NCI-H1930 (cell line): ENCODE measurements around the gene SYN1.
"Not testable (repeated sequence)": the region's sequence is repeated elsewhere in the genome, so short reads cannot be mapped to it uniquely, and the experiment has no call there.

Source experiments
- DNase-seq, 2 experiments: peaks; one replicate each; lab custom pipeline; 2025; lab: John Stamatoyannopoulos, UW

The SYN1 gene

DNA sequence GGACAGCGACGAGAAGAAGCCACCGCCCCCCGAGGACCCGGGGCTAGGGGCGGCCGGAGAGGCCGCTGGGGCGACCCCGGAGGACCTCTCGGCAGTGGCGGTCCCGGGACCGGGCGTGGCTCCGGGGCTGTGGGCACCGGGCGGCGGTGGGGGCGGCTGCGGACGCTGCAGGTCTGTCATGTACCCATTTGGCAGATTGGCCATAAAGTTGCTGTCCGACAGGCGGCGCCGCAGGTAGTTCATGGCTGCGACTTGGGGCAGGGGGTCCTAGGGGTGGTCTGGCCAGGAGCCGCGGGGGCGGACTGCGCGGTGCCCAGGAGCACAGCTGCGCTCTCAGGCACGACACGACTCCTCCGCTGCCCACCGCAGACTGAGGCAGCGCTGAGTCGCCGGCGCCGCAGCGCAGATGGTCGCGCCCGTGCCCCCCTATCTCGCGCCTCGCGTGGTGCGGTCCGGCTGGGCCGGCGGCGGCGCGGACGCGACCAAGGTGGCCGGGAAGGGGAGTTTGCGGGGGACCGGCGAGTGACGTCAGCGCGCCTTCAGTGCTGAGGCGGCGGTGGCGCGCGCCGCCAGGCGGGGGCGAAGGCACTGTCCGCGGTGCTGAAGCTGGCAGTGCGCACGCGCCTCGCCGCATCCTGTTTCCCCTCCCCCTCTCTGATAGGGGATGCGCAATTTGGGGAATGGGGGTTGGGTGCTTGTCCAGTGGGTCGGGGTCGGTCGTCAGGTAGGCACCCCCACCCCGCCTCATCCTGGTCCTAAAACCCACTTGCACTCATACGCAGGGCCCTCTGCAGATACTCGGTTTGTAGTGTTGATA, at the start of gene SYN1:
Gene SYN1, minus strand, starts transcription at position 372 of the 817 bp plus-strand sequence. Its CDS starts 129 bp downstream, at position 243.
- peak; percentile 68 to 86 for DNase-seq

DNA sequence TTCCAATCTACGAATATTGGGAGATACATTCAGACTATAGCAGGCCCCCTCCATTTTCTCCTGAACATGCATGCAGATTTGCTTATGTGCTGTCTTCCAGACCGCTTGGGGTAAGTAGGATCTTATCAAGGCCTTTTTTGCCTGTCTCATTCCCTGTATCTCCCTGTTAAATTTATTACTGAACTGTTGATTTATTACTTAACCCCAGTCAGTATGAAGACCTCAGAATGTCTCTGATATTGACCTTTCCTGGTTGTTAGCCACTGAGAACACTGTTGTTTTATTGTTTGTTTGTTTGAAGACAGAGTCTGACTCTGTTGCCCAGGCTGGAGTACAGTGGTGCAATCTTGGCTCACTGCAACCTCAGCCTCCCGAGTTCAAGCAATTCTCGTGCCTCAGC, 46.1 kb upstream of the SYN1 start:
- not testable (repeated sequence) for DNase-seq

DNA sequence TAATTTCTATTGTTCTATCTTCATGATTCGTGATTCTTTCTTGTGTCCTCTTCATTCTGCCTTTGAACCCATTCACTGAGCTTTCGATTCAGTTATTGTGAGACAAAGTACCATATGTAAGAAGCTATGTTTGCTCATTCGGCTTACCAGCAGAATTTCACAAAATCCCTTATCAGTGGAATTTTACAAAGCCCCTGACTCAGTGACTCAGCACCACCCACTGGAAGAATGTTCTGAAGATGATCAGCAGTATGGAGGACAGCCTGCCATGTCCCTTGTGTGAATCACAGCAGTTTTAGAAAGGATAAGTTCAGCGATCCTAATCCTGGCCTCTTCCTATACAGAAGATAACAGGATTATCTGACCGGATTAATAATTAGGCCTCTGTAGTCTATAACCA, 45.1 kb upstream of the SYN1 start:
- no peak for DNase-seq

DNA sequence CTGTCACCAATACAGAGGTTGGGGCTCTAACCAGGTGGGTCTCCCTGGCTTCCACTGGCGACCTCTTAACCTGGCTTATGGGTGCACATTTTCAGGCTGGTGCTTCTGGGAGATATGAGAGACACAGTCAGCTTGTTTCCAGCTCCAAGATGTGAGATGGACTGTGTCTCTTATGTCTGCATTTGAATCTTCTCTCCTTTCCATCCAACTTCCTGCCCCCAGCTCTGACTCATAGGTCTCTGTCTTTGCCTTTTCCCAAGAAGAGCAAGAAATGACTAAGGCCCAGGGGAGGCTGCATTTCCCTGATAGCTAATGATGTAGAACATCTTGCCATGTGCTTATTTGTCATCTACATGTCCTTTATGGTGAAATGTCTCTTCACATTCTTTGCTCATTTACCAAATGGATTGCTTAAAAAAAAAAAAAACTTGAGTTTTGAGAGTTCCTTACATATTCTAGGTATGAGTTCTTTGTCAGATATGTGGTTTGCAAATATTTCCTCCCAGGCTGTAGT, 42.5 kb upstream of the SYN1 start:
- no peak for DNase-seq

DNA sequence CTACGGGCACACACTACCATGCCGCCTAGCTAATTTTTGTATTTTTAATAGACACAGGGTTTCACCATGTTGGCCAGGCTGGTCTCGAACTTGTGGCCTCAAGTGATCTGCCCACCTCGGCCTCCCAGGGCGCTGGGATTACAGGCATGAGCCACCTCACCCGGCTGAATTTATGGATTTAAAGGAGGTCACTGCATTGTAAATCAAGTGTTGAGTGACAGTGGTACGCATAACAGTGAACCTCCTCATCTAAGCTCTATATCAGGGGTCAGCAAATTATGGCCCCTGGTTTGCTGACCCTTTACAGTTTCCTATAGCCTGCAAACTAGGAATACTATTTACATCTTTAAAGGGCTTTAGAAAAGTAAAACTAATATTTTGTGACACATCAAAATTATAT, 41.9 kb upstream of the SYN1 start:
- no peak for DNase-seq

DNA sequence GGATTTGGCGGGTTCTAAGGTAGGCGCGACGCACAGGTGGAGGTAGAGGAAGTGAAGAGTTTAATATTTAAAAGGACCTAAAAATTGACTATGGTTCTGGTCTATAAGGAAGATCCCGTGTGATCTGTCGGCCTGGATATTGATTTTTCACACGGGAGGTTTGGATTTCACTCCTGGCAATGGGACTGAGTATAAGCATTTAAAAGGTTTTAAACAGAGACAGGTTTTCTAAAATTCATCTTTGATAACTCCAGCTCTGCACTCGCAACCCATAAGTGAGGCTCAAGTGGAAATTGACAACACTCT, 39.7 kb upstream of the SYN1 start:
- DNase-seq: no peak

DNA sequence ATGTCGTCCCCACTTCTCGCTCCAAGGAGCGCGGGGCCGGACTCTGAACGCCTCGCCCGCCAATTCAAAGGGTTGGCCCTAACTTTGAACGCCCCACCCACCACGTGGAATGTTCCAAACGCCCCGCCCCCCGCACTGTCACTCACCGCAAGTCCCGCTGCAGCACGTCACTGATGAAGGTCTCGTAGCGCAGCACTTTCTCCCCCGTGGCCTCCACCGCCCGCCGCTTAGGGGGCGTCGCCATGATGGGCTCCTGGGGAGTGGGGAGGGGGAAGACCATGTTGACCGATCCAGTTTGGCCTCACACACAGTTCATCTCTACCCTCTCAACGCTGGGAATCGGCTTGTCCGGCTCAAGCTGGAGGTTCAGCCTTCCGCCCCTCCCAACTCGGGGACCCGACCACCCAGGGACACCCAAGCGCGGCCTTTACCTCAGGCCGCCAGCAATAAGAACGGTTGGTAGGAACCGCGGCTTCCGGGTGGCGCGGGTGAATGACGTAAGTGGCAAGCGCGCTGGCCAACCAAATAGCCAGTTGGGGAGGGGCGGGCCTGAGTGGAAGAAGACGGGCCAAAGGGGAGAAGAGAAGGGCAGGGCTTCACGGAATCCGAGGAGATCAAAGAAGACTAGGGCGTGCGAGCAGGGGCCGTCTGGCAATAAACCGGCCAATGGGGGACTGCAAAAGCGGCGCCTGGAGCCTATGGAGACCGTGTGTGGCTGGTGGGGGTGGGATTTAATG, 39.2 kb upstream of the SYN1 start, which contains the start of gene UXT:
Gene UXT, minus strand, starts transcription at position 497 of the 737 bp plus-strand sequence. Its CDS starts 253 bp downstream, at position 244.
- DNase-seq: peak; percentile 83 to 90

DNA sequence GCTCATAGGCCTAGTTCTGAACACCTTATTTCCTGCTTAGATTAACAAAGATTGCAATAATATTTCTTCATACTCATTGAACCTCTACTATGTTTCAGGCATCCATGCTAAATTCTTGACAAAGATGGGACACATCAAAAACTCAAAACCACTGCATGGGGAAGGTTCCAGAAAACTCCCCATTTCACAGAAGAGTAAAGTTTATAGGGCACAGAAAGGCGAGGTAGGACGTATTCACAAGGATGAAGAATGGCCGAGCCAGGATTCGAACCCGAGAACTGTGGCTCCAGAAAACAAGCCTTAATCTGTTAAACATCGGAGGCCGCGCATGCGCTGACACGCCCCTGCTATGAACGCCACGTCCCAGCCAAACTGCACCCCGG, 38.6 kb upstream of the SYN1 start:
- no peak for DNase-seq

DNA sequence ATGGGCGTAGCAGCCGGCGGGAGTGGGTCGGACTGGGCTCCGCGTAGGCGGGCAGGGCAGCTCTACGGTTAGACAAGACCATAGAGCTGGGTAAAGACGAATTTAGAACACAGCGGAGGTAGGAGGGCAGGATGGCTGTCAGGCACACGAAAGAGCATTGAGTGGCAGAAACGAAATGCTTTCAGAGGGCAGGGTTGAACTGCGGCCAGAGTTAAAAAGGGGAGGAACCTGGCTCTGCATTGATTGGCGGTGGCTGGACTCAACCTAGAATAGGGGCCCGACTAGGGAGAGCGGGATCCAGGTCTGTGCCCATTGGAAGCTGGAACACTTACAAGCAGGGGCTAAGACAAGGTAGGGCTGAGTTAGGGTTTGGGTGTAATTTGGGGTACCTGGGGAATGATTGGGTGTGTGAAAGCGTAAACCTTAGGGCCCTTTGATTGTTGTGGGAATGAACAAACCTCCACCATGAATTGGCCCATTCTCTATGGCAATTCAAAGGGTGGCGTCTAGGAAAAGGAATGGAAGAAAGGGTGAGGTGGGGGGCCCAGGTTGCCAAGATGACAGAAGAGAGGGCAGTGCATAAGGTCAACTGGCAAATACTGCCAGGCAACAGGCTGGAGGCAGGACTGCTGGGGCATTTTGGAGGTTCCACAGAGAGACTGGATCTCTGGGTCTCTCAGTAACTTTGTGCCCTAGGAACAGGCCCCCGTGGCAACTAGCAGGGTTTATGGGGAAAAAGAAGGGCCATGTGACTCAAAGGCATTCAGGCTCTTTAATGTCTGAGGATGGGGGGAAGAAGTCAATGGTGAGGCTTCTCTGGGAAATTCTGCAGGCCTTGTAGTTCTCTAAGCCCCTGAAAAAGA, 31.6 kb upstream of the SYN1 start:
- DNase-seq: no peak

DNA sequence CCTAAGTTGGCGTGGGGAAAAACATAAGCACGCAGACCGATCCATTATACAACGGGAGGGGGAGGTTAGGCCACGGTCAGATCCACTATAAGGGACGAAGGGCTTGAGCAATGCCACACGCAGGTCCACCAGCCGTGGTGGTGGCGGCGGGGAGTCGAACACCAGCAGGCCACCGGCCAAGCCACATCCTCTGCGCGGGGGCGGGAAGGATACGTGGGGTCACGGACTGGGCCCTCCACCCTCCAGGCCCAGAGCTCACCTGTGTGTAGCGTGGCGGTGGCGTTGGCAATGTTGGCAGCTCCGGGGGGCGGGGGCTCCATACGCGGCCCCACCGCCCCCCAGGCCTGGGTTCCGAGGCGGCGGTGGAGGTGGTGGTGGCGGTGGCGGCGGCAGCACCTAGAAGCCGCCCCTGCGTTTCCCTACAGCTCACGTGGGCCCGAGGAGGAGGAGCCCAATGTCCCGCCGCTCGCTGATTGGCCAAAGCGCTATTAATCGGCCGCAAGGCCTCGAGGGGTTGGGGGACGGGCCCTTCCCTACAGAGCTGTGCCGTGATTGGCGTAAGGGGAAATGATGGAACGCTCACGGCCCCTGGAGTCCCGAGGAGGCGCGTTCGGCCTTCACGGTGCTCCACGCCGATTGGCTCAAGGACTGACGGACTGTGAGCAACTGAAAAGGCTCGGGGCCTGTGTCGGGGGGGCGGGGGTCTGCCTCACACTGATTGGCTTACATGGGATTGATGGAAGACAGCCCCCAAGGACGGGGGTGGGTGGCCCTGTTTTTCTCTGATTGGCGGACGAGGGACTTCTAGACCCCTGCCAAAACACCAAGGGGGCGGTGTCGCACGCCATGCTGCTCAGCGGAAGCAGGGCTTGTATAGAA, 30.7 kb upstream of the SYN1 start, which contains the start of gene ELK1:
Gene ELK1, minus strand, starts transcription at position 400 of the 879 bp plus-strand sequence. CDS start 9,122 bp downstream, outside the sequence.
- peak; percentile 95 to 96 for DNase-seq

DNA sequence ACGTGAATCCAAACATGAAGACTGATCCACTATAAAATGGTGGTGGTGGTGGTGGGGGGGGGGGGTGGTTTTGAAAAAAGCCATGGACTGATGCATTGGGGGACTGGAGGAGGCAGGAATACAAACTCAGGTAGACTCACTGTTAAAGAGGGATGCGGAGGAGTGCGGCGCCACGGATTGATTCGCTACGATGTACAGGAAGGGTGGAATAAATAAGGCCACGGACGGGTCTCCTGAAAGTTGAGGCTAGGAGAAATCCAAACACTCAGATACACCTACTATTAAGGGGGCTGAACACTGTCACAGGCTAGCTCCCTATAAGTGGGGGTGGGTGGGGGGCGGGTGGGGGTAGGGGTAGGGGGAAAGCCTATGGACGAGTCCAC, 30.1 kb upstream of the SYN1 start:
- no peak for DNase-seq

DNA sequence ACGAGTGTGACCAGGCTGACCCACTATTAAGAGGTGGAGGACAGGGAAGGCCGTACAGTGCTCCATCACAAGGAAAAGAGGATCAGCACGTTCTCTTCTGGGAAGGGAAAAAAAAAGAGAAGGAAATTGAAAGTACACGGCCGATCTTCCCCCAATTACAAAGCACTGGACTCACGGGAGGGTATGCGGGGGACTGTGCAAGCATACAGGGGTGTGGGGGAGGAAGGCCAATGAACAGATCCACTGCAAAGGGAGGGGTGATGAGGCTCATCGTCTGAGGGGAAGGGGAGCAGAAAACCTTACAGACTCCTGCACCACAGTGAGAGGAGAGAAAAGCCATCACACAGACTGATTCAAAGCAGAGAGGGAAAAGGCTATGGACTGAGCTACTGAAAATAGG, 29.6 kb upstream of the SYN1 start:
- no peak for DNase-seq

DNA sequence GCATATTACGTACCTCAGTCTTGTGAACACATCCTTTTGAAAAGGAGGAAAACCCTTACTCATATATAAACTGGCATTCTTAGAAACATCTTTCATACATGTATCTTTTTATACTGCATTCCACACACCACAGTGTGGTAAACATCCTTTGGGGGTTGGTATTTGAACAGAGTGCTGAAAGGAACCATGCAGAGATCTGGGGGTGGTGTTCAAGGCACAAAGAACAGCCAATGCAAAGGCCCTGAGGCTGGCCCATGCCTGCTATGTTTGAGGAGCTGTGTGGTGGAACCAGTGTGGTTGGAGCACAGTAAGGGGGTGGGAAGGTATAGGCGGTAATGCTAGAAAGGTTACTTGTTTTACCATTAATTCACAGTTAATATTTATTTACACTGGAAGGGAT, 28.7 kb upstream of the SYN1 start:
- no peak for DNase-seq

DNA sequence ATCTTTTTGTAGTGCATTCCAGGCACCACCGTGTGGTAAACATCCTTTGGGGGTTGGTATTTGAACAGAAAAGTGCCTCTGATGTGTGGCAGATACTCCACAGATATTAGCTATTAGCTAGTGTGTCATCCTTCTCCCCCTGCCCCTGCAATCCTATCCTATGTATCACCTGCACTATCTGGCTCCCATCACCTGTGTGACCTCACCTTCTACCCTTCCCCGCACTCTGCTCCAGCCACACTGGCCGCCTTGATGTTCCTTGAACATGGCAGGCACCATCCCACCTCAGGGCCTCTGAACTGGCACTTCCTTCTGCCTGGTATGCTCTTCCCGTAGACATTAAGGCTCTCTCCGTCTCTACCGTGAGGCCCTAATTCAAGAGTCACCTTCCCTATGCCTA, 27.0 kb upstream of the SYN1 start:
- no peak for DNase-seq

DNA sequence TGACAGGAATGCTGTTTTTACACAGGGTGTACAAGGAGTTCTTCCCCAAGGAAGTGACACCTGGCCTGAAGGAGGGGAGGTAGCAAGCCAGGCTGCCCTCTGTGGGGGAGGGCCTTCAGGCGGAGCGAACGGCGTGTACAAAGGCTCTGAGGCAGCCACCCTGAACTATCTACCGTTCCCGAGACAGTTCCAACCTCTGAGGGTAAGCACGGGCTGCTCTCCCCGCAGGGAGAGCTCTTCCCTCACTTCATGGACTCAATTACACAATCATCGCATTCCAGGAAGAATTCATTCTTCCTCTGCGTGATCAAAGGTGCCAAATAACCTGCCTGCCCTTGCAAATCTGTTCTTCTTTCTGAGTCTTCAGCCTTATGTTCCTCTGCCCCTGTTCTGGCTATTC, 25.9 kb upstream of the SYN1 start:
- no peak for DNase-seq

DNA sequence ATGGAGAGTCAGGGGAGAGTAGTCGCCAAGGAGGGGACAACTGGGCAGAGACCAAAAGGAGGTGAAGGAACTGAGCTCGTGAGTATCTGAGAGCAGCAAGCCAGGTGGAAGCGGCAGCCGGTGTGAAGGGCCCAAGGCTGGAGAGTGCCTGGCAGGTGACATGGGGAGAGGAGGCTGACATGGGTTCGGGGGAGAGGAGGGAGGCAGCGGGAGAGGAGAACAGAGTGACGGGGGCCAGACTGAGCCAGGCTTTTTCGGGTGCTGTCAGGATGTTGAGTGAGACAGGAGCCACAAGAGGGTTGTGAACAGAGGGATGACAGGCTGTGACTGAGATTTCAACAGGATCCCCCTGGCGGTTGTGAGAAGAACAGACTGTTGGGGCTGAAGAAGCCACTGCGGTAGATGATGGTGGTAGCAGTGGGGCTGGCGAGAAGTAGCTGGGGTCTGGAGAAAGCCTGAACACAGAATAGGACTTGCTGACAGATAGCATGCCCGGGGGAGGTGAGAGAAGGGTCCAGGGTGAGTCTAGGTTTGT, 25.0 kb upstream of the SYN1 start:
- no peak for DNase-seq

DNA sequence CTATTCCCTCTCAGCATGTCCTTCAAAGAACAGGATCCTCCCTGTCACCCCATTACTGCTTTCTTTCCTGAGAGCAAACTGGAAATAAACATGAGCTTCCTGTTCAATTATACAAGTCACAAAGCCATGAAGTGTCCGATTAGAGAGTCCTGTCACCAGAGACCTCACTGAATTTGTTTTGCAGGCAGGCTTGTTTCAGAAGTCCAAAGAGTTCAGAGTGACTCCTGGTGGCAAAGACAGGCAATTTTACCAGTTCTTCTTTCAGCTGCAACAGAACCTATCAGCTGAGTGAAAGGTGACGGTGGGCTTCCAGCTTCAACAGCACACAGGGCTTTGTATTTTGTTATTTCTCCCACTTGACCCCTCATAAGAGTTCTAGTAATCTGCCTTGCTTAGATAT, 24.3 kb upstream of the SYN1 start:
- DNase-seq: no peak

DNA sequence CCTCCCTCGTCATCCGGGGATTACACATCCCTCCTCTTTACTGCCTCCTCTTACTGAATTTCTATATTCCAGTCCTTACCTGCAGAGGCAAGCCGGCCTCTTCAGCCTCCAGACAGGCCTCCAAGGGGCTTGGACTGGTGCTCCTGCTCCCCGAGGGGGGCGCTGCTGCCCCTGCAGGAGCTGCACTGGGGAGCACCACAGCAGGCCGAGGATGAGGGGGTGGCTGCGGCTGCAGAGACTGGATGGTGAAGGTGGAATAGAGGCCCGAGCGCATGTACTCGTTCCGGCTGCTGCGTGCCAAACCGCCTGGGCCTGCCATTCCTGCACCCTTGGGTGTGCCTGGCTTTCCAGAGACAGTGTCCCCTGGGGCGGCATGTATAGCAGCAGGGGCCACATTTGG, 19.2 kb upstream of the SYN1 start:
- DNase-seq: no peak

DNA sequence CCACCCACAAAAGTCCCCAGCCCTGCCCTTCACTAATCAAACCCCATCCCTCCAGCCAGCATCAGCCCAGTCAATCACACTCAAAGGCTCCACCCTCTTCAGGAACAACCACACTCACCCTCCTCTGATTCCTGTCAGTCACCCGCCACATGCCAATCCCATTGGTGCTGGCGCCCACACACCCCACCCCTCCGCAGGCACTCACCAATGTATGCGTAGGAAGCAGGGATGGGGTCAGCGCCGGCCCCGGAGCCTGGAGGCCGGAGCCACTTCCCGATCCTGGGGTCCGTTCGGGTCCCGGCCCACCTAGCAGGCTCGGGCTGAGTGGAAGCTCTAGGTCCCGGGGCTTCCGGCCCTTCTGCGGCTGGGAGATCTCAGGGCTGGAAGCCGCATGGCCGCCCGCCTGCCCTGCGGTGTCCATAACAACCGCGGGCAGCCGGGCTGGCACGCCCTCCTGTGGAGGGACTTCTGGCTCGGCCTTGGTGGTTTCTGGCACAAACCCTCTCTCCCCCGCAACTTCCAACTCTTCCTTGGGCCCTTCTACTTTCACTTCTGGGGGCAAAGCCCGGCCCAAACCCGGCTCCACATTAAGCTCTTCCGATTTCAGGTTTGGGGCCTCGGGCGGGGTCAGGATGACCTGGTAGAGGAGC, 18.0 kb upstream of the SYN1 start:
- no peak for DNase-seq

DNA sequence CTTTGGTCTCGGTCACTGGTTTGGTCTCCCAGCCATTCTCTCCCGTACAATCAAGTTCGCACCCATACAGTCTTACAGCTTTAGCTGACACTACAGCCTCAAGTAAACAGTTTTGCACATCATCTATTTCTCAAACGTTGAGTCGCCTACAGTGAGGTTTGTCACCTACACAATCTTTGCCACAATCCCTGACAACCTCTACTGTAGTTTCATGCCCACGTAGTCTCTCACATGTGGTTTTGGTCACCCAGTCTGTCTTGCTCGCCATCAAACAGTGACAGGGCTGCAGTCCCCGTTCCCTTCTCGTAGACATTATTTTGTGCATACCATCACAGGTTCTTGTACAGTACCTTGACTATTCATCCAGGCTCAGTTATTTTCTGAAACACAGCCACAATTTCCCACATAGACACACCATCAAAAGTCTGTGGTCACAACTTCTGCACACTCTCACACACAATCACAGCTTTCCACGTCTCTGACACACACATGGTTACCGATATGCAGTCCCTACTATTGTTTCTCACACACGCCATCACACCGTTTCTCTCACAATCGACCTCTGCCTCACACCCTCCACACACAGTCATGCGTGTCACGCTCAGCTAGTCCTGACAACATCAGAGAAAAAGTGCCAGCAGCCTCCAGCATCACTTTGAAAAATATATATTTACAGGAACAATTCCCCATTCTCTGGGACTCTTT, 15.4 kb upstream of the SYN1 start:
- DNase-seq: no peak
